HL-60 (cell line): ENCODE data around the gene BIN1.

ENCODE experiments used
- DNase-seq, 2 experiments: peaks; one replicate each; pipeline ENCODE4 v3.0.0-alpha.2; 2010 to 2020; ENCODE audit warnings: low read depth in 1 of 2, low spot score in 1 of 2
- H3K27ac ChIP-seq: fragments of 250-450 bp; sonication (Bioruptor Pico); replicated peaks from 2 replicates; pipeline ENCODE4 v1.5.1; 2020; ENCODE audit warnings: mild to moderate bottlenecking, moderate library complexity
- H3K27me3 ChIP-seq: fragments of 250-450 bp; sonication (Bioruptor Pico); 2 replicates; pipeline ENCODE4 v1.5.1; 2021; ENCODE audit warnings: mild to moderate bottlenecking, moderate library complexity; ENCODE audit not compliant: insufficient read depth, poor library complexity, severe bottlenecking
- H3K4me3 ChIP-seq: replicated peaks from 2 replicates; pipeline ENCODE4 v1.5.1; 2011; ENCODE audit warnings: mild to moderate bottlenecking, control low read depth, low read length; ENCODE audit not compliant: insufficient read depth
- CTCF ChIP-seq: IDR thresholded peaks from one replicate; pipeline ENCODE4 v1.5.1; 2011; ENCODE audit warnings: low read length, control low read depth, inconsistent platforms; ENCODE audit not compliant: insufficient read depth
- GABPA ChIP-seq: IDR thresholded peaks from 2 replicates; pipeline ENCODE4 v1.6.1; 2012; ENCODE audit warnings: low read depth
- POLR2AphosphoS5 ChIP-seq: IDR thresholded peaks from 2 replicates; pipeline ENCODE4 v1.6.1; 2012; ENCODE audit warnings: low read depth
- REST ChIP-seq: IDR thresholded peaks from 2 replicates; pipeline ENCODE4 v1.6.1; 2012; ENCODE audit warnings: low read depth; ENCODE audit not compliant: insufficient replicate concordance
- SPI1 ChIP-seq: IDR thresholded peaks from 2 replicates; pipeline ENCODE4 v1.6.1; 2012; ENCODE audit warnings: low read depth, mild to moderate bottlenecking, borderline replicate concordance

Gene BIN1

GRCh38 chr2:127154396-127154795, 47.4 kb upstream of the BIN1 start:
- TF ChIP-seq POLR2AphosphoS5 (no peak), REST (no peak), CTCF (no peak), SPI1 (no peak), GABPA (no peak)
- Histone ChIP-seq H3K27me3 (no peaks in the 10 kb centered on the region), H3K27ac (no peak overlapping the region), H3K4me3 (no peak overlapping the region)
- DNase-seq: no peak

GRCh38 chr2:127153691-127154158, 46.8 kb upstream of the BIN1 start:
- TF ChIP-seq REST (no peak), GABPA (no peak), CTCF (no peak), POLR2AphosphoS5 (no peak), SPI1 (no peak)
- Histone ChIP-seq H3K27me3 (no peaks in the 10 kb centered on the region), H3K27ac (no peak overlapping the region), H3K4me3 (no peak overlapping the region)
- no peak for DNase-seq

- Histone ChIP-seq H3K27ac (no peak overlapping the region), H3K4me3 (no peak overlapping the region), H3K27me3 (no peaks in the 10 kb centered on the region)
- TF ChIP-seq CTCF (no peak), SPI1 (no peak), REST (no peak), POLR2AphosphoS5 (no peak), GABPA (no peak)
- DNase-seq: no peak
Observed at GRCh38 chr2:127150996-127151395, 44.0 kb upstream of the BIN1 start.
